ENCODE measurements around the gene STK26.
"Not testable (repeated sequence)": the region's sequence is repeated elsewhere in the genome, so short reads cannot be mapped to it uniquely, and the experiment has no call there.

DNA sequence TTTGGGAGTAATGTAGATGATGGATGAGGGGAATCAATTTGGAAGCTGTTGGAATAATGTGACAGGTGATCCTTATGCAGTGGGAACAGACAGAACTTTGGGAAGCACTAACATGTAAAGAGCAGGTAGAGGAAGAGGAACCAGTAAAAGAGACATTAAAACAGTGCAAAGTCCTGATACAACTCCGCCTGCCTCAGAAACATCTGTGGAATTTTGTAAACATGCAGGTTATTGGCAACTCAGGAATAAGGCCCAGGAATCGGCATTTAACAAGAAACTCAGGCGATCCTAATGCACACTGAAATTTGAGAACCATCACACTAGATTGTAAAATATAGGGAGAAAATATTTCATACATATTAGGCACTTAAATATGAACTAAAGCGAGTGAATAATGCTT, 75.6 kb downstream of the STK26 start:
- TF ChIP-seq POLR2A (IDR thresholded peaks at IDR 0.05), result not testable (repeated sequence)
- TF ChIP-seq, protein P1, sequence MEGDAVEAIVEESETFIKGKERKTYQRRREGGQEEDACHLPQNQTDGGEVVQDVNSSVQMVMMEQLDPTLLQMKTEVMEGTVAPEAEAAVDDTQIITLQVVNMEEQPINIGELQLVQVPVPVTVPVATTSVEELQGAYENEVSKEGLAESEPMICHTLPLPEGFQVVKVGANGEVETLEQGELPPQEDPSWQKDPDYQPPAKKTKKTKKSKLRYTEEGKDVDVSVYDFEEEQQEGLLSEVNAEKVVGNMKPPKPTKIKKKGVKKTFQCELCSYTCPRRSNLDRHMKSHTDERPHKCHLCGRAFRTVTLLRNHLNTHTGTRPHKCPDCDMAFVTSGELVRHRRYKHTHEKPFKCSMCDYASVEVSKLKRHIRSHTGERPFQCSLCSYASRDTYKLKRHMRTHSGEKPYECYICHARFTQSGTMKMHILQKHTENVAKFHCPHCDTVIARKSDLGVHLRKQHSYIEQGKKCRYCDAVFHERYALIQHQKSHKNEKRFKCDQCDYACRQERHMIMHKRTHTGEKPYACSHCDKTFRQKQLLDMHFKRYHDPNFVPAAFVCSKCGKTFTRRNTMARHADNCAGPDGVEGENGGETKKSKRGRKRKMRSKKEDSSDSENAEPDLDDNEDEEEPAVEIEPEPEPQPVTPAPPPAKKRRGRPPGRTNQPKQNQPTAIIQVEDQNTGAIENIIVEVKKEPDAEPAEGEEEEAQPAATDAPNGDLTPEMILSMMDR (IDR thresholded peaks at IDR 0.05), result not testable (repeated sequence)

Data from lower leg skin (tissue), 3 donors.